Central memory CD8-positive, alpha-beta T cell (primary cell): Measurements from ENCODE around the gene NR4A2.
"Not testable (repeated sequence)": the region's sequence is repeated elsewhere in the genome, so short reads cannot be mapped to it uniquely, and the experiment has no call there.

Experiments
- ATAC-seq: fragments of 150-1000 bp; cut with Tn5 transposase; replicated peaks from 2 replicates; pipeline ENCODE4 v1.10.0; 2022; ENCODE audit warnings: mild to moderate bottlenecking, moderate FRiP score, moderate number of reproducible peaks; ENCODE audit not compliant: poor library complexity, severe bottlenecking; ENCODE audit errors: extremely low read depth
- DNase-seq, 2 donors: peaks; one replicate each; pipeline ENCODE4 v3.0.0; 2021; ENCODE audit warnings: low spot score in 2 of 2
- H3K27ac Mint-ChIP-seq: one replicate; pipeline ENCODE4 v1.8.0; 2022; ENCODE audit warnings: low read depth, mild to moderate bottlenecking, moderate library complexity, mixed read lengths
- H3K27me3 Mint-ChIP-seq: one replicate; pipeline ENCODE4 v1.8.0; 2022; ENCODE audit warnings: mixed read lengths
- H3K36me3 Mint-ChIP-seq: one replicate; pipeline ENCODE4 v1.8.0; 2022; ENCODE audit warnings: mild to moderate bottlenecking, moderate library complexity, mixed read lengths; ENCODE audit not compliant: insufficient read depth
- H3K4me1 Mint-ChIP-seq: one replicate; pipeline ENCODE4 v1.8.0; 2022; ENCODE audit warnings: mixed read lengths
- H3K4me3 Mint-ChIP-seq: one replicate; pipeline ENCODE4 v1.8.0; 2022; ENCODE audit warnings: mild to moderate bottlenecking, moderate library complexity, mixed read lengths
- H3K9me3 Mint-ChIP-seq: one replicate; pipeline ENCODE4 v1.8.0; 2022; ENCODE audit warnings: mixed read lengths

The NR4A2 gene

GRCh38 chr2:156306821-156307220 lies 25.7 kb downstream of the NR4A2 start:
- DNase-seq (no peak), ATAC-seq (no peak)
- Mint-ChIP-seq H3K36me3 (no peaks in the 10 kb centered on the region), H3K27me3 (peaks cover 87% of the 10 kb centered on the region), H3K9me3 (no peaks in the 10 kb centered on the region), H3K27ac (no peak overlapping the region), H3K4me1 (no peaks in the 10 kb centered on the region), H3K4me3 (no peak overlapping the region)

- Mint-ChIP-seq H3K9me3 (peaks cover 1% of the 10 kb centered on the region), H3K27ac (no peak overlapping the region), H3K36me3 (no peaks in the 10 kb centered on the region), H3K4me3 (no peak overlapping the region), H3K27me3 (peaks cover 76% of the 10 kb centered on the region), H3K4me1 (no peaks in the 10 kb centered on the region)
- ATAC-seq (no peak), DNase-seq (no peak)
Observed at GRCh38 chr2:156305121-156305520, 27.4 kb downstream of the NR4A2 start.

GRCh38 chr2:156300337-156300736 lies 32.2 kb downstream of the NR4A2 start:
- Mint-ChIP-seq H3K9me3 (peaks cover 10% of the 10 kb centered on the region), H3K36me3 (no peaks in the 10 kb centered on the region), H3K4me3 (no peak overlapping the region), H3K27me3 (peaks cover 60% of the 10 kb centered on the region), H3K4me1 (no peaks in the 10 kb centered on the region), H3K27ac (no peak overlapping the region)
- ATAC-seq (no peak), DNase-seq (no peak)

GRCh38 chr2:156294945-156295580 lies 37.5 kb downstream of the NR4A2 start:
- Mint-ChIP-seq H3K27me3 (peaks cover 53% of the 10 kb centered on the region), H3K9me3 (peaks cover 8% of the 10 kb centered on the region), H3K4me3 (no peak overlapping the region), H3K36me3 (no peaks in the 10 kb centered on the region), H3K27ac (no peak overlapping the region), H3K4me1 (no peaks in the 10 kb centered on the region)
- no peak for DNase-seq
- no peak for ATAC-seq

- H3K9me3 Mint-ChIP-seq, H3K4me3 Mint-ChIP-seq, H3K27ac Mint-ChIP-seq, H3K4me1 Mint-ChIP-seq, ATAC-seq, H3K36me3 Mint-ChIP-seq, DNase-seq: not testable (repeated sequence)
- H3K27me3 Mint-ChIP-seq = peaks cover 53% of the 10 kb centered on the region
Observed at GRCh38 chr2:156293382-156293781, 39.1 kb downstream of the NR4A2 start.

GRCh38 chr2:156279446-156280150 lies 52.9 kb downstream of the NR4A2 start:
- Mint-ChIP-seq H3K9me3 (no peaks in the 10 kb centered on the region), H3K27ac (no peak overlapping the region), H3K4me3 (no peak overlapping the region), H3K27me3 (peaks cover 64% of the 10 kb centered on the region), H3K4me1 (no peaks in the 10 kb centered on the region), H3K36me3 (no peaks in the 10 kb centered on the region)
- no peak for DNase-seq
- no peak for ATAC-seq
